Thyroid gland (tissue), 4 donors: ENCODE data around the gene LHX5. TPM values are rescaled to one million over a fixed set of nuclear protein-coding genes. Genes with fewer than 3 reads are reported as not detected.

Experiments used
- DNase-seq, 2 donors: peaks; one replicate each; pipeline ENCODE4 v3.0.0-alpha.2; 2019
- H3K27ac ChIP-seq, 3 donors: fragments of 200-600 bp; sonication (generic); 1 replicate in 2 of 3; 2 replicates in 1 of 3; pipeline ENCODE4 v1.5.1; 2016 to 2019; ENCODE audit warnings: mild to moderate bottlenecking in 1 of 3, moderate library complexity in 1 of 3
- H3K27me3 ChIP-seq: fragments of 200-600 bp; sonication (generic); one replicate; pipeline ENCODE4 v1.5.1; 2019
- H3K36me3 ChIP-seq, 2 donors: fragments of 200-600 bp; sonication (generic); one replicate each; pipeline ENCODE4 v1.5.1; 2016 to 2019
- H3K4me1 ChIP-seq, 2 donors: fragments of 200-600 bp; sonication (generic); one replicate each; pipeline ENCODE4 v1.5.1; 2017 to 2019
- H3K4me3 ChIP-seq, 3 donors: fragments of 200-600 bp; sonication (generic); replicated peaks in 1 of 3; 1 replicate in 2 of 3; 2 replicates in 1 of 3; pipeline ENCODE4 v1.5.1; 2016; ENCODE audit warnings: mild to moderate bottlenecking in 1 of 3
- H3K9me3 ChIP-seq: fragments of 200-600 bp; sonication (generic); one replicate; pipeline ENCODE4 v1.5.1; 2017
- POLR2A ChIP-seq, 2 donors: fragments of 450-650 bp; IDR thresholded peaks; one replicate each; pipeline ENCODE4 v1.6.1; 2017; ENCODE audit warnings: antibody characterized with exemption in 2 of 2, mild to moderate bottlenecking in 2 of 2, moderate library complexity in 1 of 2
- WGBS, 2 donors: methylation state at CpG; one replicate each; pipeline ENCODE4 v1.1.5; 2017; 5-methylcytosine and 5-hydroxymethylcytosine counted together
- intact Hi-C: fragments of 100-400 bp; cut with DNase I; formaldehyde crosslinking; loops from one replicate; pipeline ENCODE4 v1.15.1; 2023
- total RNA-seq, 4 donors: library from RNA; depleted of rRNA; stranded (reverse); fragments of >200 nt; gene quantifications; one replicate each; pipeline ENCODE4 v1.2.3, GENCODE V29; 2016
- TF ChIP-seq, protein P1 (sequence below), 6 experiments: fragments of 200-600 bp in 3 of 6; fragments of 450-650 bp in 3 of 6; sonication (generic) in 3 of 6; IDR thresholded peaks; one replicate each; pipeline ENCODE4 v1.5.1; 2016 to 2019; ENCODE audit warnings: antibody characterized with exemption in 6 of 6, mild to moderate bottlenecking in 2 of 6, inconsistent platforms in 1 of 6, moderate library complexity in 1 of 6

Gene LHX5
- total RNA-seq, 4 donors from 2014 or later = 0.13 TPM; not detected in 3

DNA sequence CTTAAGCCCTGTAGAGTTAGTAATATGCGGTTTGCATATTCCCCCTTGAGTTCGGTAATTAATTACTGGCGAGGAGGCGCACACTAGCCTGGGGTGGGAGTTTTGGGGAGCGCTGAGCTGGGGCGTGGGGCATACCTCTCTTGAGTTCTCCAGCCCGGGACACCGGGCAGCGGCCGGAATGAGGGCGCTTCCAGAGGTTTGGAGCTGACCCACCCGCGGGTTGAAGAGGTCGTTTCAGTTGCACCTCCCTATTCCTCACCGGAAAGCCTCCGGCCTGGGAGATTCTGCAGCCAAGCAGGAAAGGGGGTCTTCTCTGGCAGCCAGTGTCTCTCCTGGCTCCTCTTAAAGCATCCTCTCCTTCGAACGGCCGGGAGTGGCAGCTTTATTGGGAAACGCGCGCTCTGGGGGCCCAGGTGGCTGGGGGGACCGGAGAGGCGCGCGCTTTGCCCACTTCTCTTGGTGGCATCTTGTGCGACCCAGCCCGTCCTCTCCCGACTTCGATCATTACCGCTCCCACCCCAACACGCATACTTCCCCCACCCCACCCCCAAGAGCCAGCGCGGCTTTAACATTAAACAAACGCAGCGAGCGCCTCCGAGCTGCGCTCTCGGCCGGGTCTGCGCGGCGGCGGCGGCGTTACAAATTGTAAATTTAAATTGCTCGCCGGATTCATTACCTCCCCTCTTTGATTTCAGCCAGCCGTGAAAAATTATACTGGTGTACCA, 3.9 kb upstream of the LHX5 start:
- Histone ChIP-seq H3K4me1 (no peaks in the 10 kb centered on the region), H3K27ac (no peak overlapping the region), H3K27me3 (peaks cover 28% of the 10 kb centered on the region), H3K9me3 (no peaks in the 10 kb centered on the region), H3K36me3 (no peaks in the 10 kb centered on the region), H3K4me3 (no peak overlapping the region)
- no peak for DNase-seq
- intact Hi-C loops = no loop called here
- TF ChIP-seq, protein P1, sequence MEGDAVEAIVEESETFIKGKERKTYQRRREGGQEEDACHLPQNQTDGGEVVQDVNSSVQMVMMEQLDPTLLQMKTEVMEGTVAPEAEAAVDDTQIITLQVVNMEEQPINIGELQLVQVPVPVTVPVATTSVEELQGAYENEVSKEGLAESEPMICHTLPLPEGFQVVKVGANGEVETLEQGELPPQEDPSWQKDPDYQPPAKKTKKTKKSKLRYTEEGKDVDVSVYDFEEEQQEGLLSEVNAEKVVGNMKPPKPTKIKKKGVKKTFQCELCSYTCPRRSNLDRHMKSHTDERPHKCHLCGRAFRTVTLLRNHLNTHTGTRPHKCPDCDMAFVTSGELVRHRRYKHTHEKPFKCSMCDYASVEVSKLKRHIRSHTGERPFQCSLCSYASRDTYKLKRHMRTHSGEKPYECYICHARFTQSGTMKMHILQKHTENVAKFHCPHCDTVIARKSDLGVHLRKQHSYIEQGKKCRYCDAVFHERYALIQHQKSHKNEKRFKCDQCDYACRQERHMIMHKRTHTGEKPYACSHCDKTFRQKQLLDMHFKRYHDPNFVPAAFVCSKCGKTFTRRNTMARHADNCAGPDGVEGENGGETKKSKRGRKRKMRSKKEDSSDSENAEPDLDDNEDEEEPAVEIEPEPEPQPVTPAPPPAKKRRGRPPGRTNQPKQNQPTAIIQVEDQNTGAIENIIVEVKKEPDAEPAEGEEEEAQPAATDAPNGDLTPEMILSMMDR (IDR thresholded peaks at IDR 0.05) = no peak
- TF ChIP-seq POLR2A (IDR thresholded peaks at IDR 0.05) = no peak
- WGBS, 2 donors = 1 to 2% methylated on average over 33 to 35 of the region's 50 CpGs

DNA sequence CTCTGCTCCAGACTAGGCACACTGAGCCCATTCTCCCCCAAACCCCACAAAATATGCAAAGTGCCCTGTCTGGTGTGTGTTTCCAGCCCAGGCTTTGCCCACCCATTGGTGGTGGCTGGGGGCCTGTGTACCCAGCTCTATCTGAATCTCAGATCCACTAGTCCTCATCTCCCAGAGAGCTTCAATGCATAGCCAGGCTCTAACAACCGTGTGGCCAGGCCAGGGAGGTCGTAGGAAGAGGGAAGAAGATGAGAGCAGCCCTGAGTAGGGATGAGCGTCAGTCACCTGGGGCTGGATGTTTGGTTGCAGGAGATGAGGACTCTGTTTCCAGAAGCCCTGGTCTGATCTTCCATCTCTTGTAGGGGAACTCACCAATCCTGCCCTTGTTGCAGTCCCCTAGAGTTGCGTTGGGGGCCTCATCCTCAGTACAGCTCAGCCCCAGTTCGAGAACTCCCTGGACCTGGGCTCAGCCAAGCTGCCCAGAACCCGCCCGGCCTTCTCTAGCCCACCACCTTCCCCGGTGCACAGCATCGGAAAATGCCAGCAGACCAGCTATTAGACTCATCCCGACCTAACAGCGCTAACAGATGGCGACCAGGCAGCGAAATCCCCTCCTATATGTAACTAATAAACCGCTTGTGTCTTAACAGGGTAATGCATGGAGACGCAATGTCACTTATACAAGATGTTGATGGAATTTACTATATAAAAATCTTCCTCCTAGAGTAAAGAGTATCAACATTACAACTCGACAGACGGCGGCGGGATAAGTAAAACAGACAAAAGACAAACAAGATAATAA, 3.2 kb upstream of the LHX5 start:
- WGBS, 2 donors = 2 to 4% methylated on average over 18 to 19 of the region's 19 CpGs
- no peaks in the 10 kb centered on the region for H3K36me3 ChIP-seq
- peaks cover 27% of the 10 kb centered on the region for H3K27me3 ChIP-seq
- H3K27ac ChIP-seq = no peak overlapping the region
- intact Hi-C loops = no loop called here
- H3K9me3 ChIP-seq = no peaks in the 10 kb centered on the region
- no peak for TF ChIP-seq POLR2A (IDR thresholded peaks at IDR 0.05)
- TF ChIP-seq, protein P1 (IDR thresholded peaks at IDR 0.05) = no peak
- H3K4me1 ChIP-seq = no peaks in the 10 kb centered on the region
- no peak overlapping the region for H3K4me3 ChIP-seq
- no peak for DNase-seq

DNA sequence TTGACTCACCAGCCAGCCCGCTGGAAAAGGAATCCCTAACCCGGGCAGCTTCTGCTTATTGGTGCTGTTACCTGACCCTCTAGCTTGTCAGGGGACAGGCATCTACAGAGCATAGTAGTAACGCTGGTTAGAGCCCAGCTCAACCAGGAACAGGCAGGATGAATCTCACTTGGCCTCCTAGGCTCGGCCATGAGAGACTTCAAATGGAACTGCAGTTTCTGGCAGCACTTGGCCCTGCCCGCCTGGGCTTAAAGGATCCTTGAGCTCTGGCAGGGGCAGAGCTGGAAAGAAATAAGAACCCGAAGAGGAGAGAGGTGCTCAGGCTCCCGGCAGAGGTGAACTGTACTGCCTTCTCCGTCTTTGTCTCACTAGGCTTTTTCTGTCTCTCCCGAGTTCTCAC, 2.3 kb upstream of the LHX5 start:
- DNase-seq = no peak
- 1 to 2% methylated on average over 9 of the region's 9 CpGs for WGBS, 2 donors
- no peak overlapping the region for H3K4me3 ChIP-seq
- no peaks in the 10 kb centered on the region for H3K36me3 ChIP-seq
- no peak overlapping the region for H3K27ac ChIP-seq
- TF ChIP-seq, protein P1 (IDR thresholded peaks at IDR 0.05) = no peak
- no peak for TF ChIP-seq POLR2A (IDR thresholded peaks at IDR 0.05)
- intact Hi-C loops = no loop called here
- H3K4me1 ChIP-seq = no peaks in the 10 kb centered on the region
- H3K27me3 ChIP-seq = peaks cover 27% of the 10 kb centered on the region
- H3K9me3 ChIP-seq = no peaks in the 10 kb centered on the region

DNA sequence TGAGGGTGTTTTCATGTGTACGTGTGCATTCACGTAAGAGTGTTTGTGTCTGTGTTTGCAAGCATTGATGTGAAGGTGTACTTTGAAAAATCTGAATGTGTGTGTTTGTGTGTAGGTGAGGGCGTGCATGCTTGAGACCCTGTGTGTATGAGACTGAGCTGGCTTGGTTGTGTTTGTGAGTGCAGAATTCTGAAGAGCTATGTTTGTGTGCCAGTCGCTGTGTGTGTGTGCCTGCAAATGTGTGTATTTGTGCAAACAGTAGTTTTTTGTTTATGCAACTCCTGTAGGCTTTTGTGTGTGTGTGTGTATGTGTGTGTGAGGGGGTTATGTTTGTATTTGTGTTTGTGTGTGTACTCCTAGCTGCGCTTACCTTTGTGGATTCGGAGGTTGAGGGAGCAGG, 1.7 kb upstream of the LHX5 start:
- DNase-seq = no peak
- Histone ChIP-seq H3K4me3 (no peak overlapping the region), H3K4me1 (peaks cover 0 to under 1% of the 10 kb centered on the region in 2 donors), H3K9me3 (no peaks in the 10 kb centered on the region), H3K27me3 (peaks cover 23% of the 10 kb centered on the region), H3K27ac (no peak overlapping the region), H3K36me3 (no peaks in the 10 kb centered on the region)
- WGBS, 2 donors = 14 to 15% methylated on average over 6 of the region's 6 CpGs
- intact Hi-C loops = no loop called here
- no peak for TF ChIP-seq POLR2A (IDR thresholded peaks at IDR 0.05)
- TF ChIP-seq, protein P1 (IDR thresholded peaks at IDR 0.05) = no peak
